Keratinocyte (primary cell): Measurements from ENCODE around the gene BAIAP2. TPM values are rescaled to one million over a fixed set of nuclear protein-coding genes. Genes with fewer than 3 reads are reported as not detected.

ENCODE experiments used
- DNase-seq: peaks from one replicate; pipeline ENCODE4 v3.0.0-alpha.2; 2011; ENCODE audit warnings: low read depth, missing footprints, low spot score
- FAIRE-seq: peaks from 2 replicates; lab custom pipeline; 2011; peaks lifted over from hg19 to GRCh38; lab: Jason Lieb, UNC
- H2AFZ ChIP-seq: 2 replicates; pipeline ENCODE4 v1.6.0; 2012; ENCODE audit warnings: low read length, control low read depth, inconsistent platforms; ENCODE audit not compliant: control insufficient read depth
- H3K27ac ChIP-seq: 2 replicates; pipeline ENCODE4 v1.5.1; 2011; ENCODE audit warnings: low read length; ENCODE audit not compliant: control insufficient read depth, insufficient read depth
- H3K27me3 ChIP-seq: 3 replicates; pipeline ENCODE4 v1.6.0; 2011; ENCODE audit warnings: low read length; ENCODE audit not compliant: control insufficient read depth, insufficient read depth; ENCODE audit errors: extremely low read depth
- H3K36me3 ChIP-seq, 2 experiments: 2 replicates in 1 of 2; 3 replicates in 1 of 2; pipeline ENCODE4 v1.5.1; 2011; ENCODE audit warnings: low read length in 2 of 2, mild to moderate bottlenecking in 1 of 2; ENCODE audit not compliant: control insufficient read depth in 2 of 2, insufficient read depth in 2 of 2; ENCODE audit errors: extremely low read depth in 1 of 2
- H3K4me1 ChIP-seq: 3 replicates; pipeline ENCODE4 v1.5.1; 2011; ENCODE audit warnings: low read length; ENCODE audit not compliant: control insufficient read depth, insufficient read depth; ENCODE audit errors: extremely low read depth
- H3K4me2 ChIP-seq: 3 replicates; pipeline ENCODE4 v1.6.0; 2011; ENCODE audit warnings: low read depth, low read length; ENCODE audit not compliant: control insufficient read depth, insufficient read depth; ENCODE audit errors: extremely low read depth
- H3K4me3 ChIP-seq, 3 experiments: fragments of 200-600 bp in 1 of 3; sonication (generic) in 1 of 3; 2 replicates in 2 of 3; 3 replicates in 1 of 3; pipeline ENCODE4 v1.5.1; 2011 to 2016; ENCODE audit warnings: low read length in 3 of 3, mild to moderate bottlenecking in 3 of 3, control low read depth in 2 of 3, inconsistent platforms in 1 of 3, low read depth in 1 of 3, mixed read lengths in 1 of 3, mixed run types in 1 of 3, moderate library complexity in 1 of 3; ENCODE audit not compliant: control insufficient read depth in 2 of 3, insufficient read depth in 2 of 3; ENCODE audit errors: extremely low read depth in 1 of 3
- H3K79me2 ChIP-seq: 2 replicates; pipeline ENCODE4 v1.6.0; 2012; ENCODE audit warnings: low read length; ENCODE audit not compliant: control insufficient read depth, insufficient read depth
- H3K9ac ChIP-seq: 3 replicates; pipeline ENCODE4 v1.6.0; 2011; ENCODE audit warnings: low read length; ENCODE audit not compliant: control insufficient read depth, insufficient read depth; ENCODE audit errors: extremely low read depth
- H3K9me1 ChIP-seq: 3 replicates; pipeline ENCODE4 v1.6.0; 2011; ENCODE audit warnings: low read length; ENCODE audit not compliant: control insufficient read depth, insufficient read depth; ENCODE audit errors: extremely low read depth
- H3K9me3 ChIP-seq: 2 replicates; pipeline ENCODE4 v1.5.1; 2012; ENCODE audit warnings: low read depth, low read length; ENCODE audit not compliant: control insufficient read depth
- H4K20me1 ChIP-seq: 3 replicates; pipeline ENCODE4 v1.6.0; 2011; ENCODE audit warnings: low read length; ENCODE audit not compliant: control insufficient read depth, insufficient read depth; ENCODE audit errors: extremely low read depth
- CTCF ChIP-seq, 3 experiments: IDR thresholded peaks in 1 of 3; conservative IDR thresholded peaks in 1 of 3; optimal IDR thresholded peaks in 1 of 3; 2 replicates in 2 of 3; 3 replicates in 1 of 3; pipeline versions ENCODE3 to v1.5.1; 2011; ENCODE audit warnings: low read length in 3 of 3, mild to moderate bottlenecking in 3 of 3, moderate library complexity in 2 of 3, control low read depth in 1 of 3, inconsistent platforms in 1 of 3; ENCODE audit not compliant: insufficient read depth in 2 of 3; ENCODE audit errors: extremely low read depth in 1 of 3
- EZH2 ChIP-seq: IDR thresholded peaks from one replicate; pipeline ENCODE4 v1.6.1; 2012; ENCODE audit warnings: inconsistent platforms, mild to moderate bottlenecking, low read length, moderate library complexity
- dilution Hi-C: fragments of 300-500 bp; cut with MboI; formaldehyde crosslinking; loops from one replicate; pipeline ENCODE4 v1.7.0; 2020; ENCODE audit warnings: low sequenced_read_pairs; ENCODE audit not compliant: extremely low pct_ligation_motif_present
- polyA plus RNA-seq, 5 experiments: library from polyadenylated mRNA; depleted of rRNA in 3 of 5; stranded (reverse) in 3 of 5; stranded (forward) in 1 of 5; unstranded in 1 of 5; fragments of >200 nt; gene quantifications; 1 replicate in 1 of 5; 2 replicates in 3 of 5; 3 replicates in 1 of 5; pipeline versions ENCODE4 v1.2.1 to v1.2.3, GENCODE V29; 2011 to 2012; ENCODE audit warnings: missing spikeins in 2 of 5, low read depth in 1 of 5, low replicate concordance in 1 of 5

The BAIAP2 gene
- polyA plus RNA-seq, 1 donor (not counting 4 experiments of a cell fraction or from before 2014, with no cell fraction given) = 56.7 TPM

- Histone ChIP-seq H3K9me1 (peaks cover 6% of the 10 kb centered on the region), H3K27ac (peak overlapping the region; percentile 88), H3K9me3 (no peaks in the 10 kb centered on the region), H3K4me2 (peak overlapping the region; percentile 65), H3K4me3 (peak overlapping the region in 2 of 3 experiments; percentile 19 to 35), H4K20me1 (peaks cover 3% of the 10 kb centered on the region), H3K36me3 (peaks cover 6 to 17% of the 10 kb centered on the region in 2 experiments), H3K4me1 (peaks cover 81% of the 10 kb centered on the region), H2AFZ (no peak overlapping the region), H3K9ac (peak overlapping the region; percentile 75), H3K79me2 (peaks cover 74% of the 10 kb centered on the region), H3K27me3 (no peaks in the 10 kb centered on the region)
- FAIRE-seq = no peak
- TF ChIP-seq CTCF (optimal IDR thresholded peaks at IDR 0.05 in 1 of 3, IDR thresholded peaks at IDR 0.05 in 1 of 3, conservative IDR thresholded peaks at IDR 0.05 in 1 of 3; ENCODE audit: extremely low read depth in 1 of 3, insufficient read depth in 2 of 3, low read length in 3 of 3) = no peak
- TF ChIP-seq EZH2 = no peak
- dilution Hi-C loops = no loop called here
- DNase-seq = no peak
Measured at GRCh38 chr17:81052199-81052997, 17.4 kb downstream of the BAIAP2 start.

GRCh38 chr17:81053041-81053970 is 18.4 kb downstream of the BAIAP2 start:
- Histone ChIP-seq H3K9me1 (peaks cover 8% of the 10 kb centered on the region), H3K4me3 (peak overlapping the region in 2 of 3 experiments; percentile 19 to 35), H3K9me3 (no peaks in the 10 kb centered on the region), H3K27ac (peak overlapping the region; percentile 88), H2AFZ (no peak overlapping the region), H4K20me1 (peaks cover 3% of the 10 kb centered on the region), H3K4me2 (peak overlapping the region; percentile 65), H3K27me3 (no peaks in the 10 kb centered on the region), H3K4me1 (peaks cover 89% of the 10 kb centered on the region), H3K9ac (peak overlapping the region; percentile 75), H3K79me2 (peaks cover 67% of the 10 kb centered on the region), H3K36me3 (peaks cover 7 to 21% of the 10 kb centered on the region in 2 experiments)
- dilution Hi-C loops = no loop called here
- TF ChIP-seq CTCF (optimal IDR thresholded peaks at IDR 0.05 in 1 of 3, IDR thresholded peaks at IDR 0.05 in 1 of 3, conservative IDR thresholded peaks at IDR 0.05 in 1 of 3; ENCODE audit: extremely low read depth in 1 of 3, insufficient read depth in 2 of 3, low read length in 3 of 3) (no peak), EZH2 (no peak)
- DNase-seq (no peak), FAIRE-seq (no peak)
